Urothelium cell line (cell line): ENCODE measurements around the gene IMP3.

ENCODE experiments used
- DNase-seq: peaks from one replicate; pipeline ENCODE4 v3.0.0; 2011; ENCODE audit warnings: low spot score, mixed read lengths
- FAIRE-seq: peaks from 2 replicates; lab custom pipeline; 2011; peaks lifted over from hg19 to GRCh38; lab: Jason Lieb, UNC

Gene IMP3

GRCh38 chr15:75625542-75626347 is 14.3 kb downstream of the IMP3 start, which contains the start of gene SNUPN:
SNUPN (minus strand) TSS chr15:75625725; CDS start chr15:75621051, 4,674 bp downstream.
- DNase-seq (peak; percentile 97), FAIRE-seq (peak; percentile 53)

DNA sequence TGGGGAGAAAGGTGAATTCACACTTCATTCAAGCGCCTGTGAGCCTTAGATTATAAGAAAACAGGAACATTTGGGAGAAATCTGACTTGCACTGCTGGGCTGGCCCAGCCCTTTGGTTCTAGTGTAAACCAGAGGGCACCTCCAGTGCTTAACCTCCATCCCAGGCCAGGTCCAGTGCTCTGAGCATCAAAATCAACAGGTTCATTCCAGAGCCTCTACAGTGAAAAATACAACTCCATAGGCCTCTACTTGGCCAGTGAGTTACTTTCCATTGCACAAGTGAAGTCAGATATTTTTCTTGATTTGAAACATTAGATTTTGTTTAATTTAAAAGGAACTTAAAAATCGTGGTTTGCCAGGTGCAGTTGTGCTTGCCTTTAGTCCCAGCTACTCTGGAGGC is 17.5 kb downstream of the IMP3 start:
- FAIRE-seq (no peak), DNase-seq (no peak)

DNA sequence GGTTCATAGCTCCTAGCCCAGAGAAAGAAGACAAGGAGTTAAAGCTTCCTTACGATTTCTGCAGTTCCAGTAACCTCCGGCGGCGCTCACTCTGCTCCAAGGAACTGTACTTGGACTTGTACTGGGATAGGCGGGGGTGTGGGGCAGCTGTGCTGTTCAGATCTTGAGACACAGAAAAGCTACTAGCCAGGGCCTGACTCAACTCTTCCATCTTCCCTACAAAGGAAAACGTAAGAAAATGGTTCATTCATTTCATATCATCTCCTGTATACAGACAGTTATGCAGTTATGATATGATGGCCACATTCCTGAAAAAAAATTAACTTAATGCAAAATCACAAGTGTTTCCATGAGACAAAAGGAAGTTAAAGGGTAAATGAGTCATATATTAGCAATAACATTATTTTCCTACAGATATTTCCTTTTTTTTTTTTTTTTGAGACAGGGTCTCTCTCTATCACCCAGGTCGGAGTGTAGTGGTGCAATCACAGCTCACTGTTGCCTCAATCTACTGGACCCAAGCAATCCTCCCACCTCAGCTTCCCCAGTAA is 19.1 kb downstream of the IMP3 start:
- no peak for FAIRE-seq
- DNase-seq = no peak

DNA sequence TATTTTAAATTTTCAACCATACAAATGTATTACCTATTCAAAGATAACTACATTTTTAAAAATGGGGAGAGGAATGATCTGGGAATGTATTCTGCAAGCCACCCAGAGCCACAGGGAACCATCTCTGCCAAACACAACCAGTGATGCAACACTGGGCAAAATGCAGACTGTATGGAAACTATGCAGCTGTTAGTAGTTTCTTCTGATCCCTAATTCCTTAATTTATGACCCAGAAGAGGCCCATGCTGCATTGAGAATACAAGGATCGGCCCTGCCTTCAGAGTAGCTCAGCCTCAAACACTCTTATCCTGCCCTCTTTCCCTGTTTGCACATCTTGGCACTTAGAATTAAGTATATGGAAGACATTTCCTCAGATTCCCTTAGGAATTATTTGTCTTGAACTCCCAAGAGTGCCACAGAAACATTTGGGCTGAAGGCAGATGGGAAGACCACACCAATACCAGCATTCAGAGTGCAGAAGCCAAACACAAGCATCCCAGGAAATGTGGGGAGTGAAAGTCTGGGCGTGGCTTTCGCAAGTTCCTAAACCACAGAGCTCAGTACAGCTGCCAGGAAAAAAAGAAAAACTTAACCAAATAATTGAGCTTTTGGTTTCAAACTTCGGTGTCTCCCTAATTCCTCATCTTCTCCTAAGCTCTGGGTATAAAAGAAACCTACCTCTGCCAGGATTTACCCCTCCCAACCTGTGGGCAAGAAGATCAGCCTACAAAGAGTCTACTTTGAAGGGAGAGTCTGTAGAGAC is 19.8 kb downstream of the IMP3 start:
- DNase-seq (no peak), FAIRE-seq (no peak)

GRCh38 chr15:75616766-75617165 is 23.3 kb downstream of the IMP3 start:
- FAIRE-seq (no peak), DNase-seq (no peak)

- FAIRE-seq (no peak), DNase-seq (no peak)
Measured at GRCh38 chr15:75606711-75607699, 33.0 kb downstream of the IMP3 start.

GRCh38 chr15:75606026-75606425 is 34.0 kb downstream of the IMP3 start:
- FAIRE-seq (no peak), DNase-seq (no peak)

GRCh38 chr15:75599401-75599800 is 40.6 kb downstream of the IMP3 start:
- FAIRE-seq = no peak
- no peak for DNase-seq

- no peak for FAIRE-seq
- no peak for DNase-seq
Measured at GRCh38 chr15:75598361-75598760, 41.7 kb downstream of the IMP3 start.

DNA sequence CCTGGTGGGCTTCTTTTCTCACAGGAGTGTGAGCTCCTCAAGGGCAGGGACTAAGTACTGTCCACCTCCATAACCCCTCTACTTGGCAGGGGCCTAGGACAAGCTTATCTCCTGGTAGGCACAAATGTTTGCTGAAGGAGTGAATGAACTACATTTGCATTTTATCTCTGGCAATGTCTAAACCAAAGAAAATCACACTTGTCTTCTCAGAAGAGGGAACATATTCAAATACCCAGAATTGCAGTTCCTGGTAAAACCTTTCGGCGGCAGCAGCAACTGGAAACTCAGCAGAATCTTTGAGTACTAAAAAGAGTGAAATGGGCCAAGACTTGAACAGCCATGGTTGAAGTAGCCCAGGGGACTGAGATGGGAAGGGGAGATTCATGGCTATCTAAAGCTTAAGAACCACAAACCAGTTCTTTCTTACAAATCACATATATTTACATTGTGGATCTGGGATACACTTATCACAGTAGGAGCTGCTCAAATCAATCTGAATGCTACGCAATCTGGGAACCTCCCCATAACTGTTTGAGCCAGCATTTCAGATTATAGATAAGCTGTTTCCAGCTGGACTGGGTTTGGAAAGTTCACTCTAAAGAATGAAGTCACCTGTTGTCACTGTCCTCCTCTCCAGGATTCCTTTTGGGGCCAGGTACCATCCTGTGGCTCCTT is 42.2 kb downstream of the IMP3 start:
- no peak for DNase-seq
- FAIRE-seq = no peak

GRCh38 chr15:75596703-75597345 is 43.2 kb downstream of the IMP3 start:
- no peak for FAIRE-seq

DNA sequence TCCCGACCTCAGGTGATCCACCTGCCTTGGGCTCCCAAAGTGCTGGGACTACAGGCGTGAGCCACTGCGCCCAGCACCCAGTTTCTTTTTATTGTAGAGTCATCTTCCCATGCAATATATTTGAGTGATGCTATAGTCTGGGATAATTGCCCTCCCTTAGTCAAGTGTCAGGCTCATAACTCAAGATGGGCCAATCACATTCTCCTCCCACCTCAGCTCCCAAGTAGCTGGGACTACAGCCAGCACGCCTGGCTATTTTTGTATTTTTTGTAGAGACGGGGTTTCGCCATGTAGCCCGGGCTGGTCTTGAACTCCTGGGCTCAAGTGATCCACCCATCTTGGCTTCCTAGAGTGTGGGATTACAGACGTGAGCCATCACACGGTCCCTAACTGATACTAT is 45.7 kb downstream of the IMP3 start:
- FAIRE-seq = no peak
- DNase-seq = no peak

More at GRCh38 chr15:75596703-75597345, 43.2 kb downstream of the IMP3 start:
- no peak for DNase-seq

DNA sequence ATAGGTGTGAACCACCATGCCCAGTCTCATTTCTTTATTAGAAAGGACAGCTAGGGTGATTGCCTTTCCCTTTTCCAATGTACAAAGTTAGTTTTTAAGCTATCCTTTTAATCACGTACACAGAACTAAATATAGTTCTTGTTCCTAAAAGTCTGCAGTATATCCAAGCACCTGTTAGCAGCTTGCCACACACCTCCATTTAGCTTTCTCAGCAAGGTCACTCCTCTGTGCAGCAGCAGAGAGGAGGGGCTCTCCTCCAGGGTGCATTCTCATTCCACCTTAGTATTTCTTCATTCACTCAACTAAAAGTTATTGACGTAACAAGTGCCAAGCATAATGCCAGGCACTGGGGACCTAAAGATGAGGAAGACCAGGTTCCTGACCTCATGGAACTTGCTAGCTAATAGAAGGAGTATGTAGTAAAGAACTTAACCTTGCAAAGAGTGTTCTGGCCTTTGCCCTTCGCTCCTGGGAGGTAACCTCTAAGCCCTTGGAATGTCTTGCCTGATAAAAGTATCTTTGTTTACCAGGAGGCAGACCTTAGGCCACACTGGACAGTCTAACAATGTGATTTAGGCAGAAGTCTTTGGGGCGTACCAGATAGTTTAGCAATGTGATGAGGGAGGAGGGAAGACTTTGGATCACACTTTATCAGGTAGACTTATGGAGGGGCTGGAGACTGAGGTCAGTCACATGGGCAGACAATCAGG is 48.2 kb downstream of the IMP3 start:
- no peak for FAIRE-seq
- DNase-seq = no peak

DNA sequence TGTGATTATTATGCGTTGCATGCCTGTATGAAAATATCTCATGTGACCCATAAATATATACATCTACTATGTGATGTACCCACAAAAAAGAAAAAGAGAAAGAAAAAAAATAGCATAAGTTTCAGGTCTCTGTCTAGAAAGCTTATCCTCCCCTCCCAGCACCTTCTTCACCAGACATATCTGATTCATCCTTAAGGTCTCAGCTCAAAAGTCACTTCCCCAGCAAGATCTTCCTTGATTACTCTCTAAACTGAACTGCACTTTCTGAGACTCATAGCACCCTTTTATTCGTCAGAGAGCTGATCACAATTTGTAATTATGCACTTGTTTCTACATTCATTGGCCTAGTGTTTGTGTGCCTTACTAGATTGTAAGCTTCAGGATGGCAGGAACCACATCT is 49.8 kb downstream of the IMP3 start:
- FAIRE-seq = no peak
- DNase-seq = no peak
